Breast epithelium (tissue), 4 donors: ENCODE measurements around the gene FOXD2. TPM values are rescaled to one million over a fixed set of nuclear protein-coding genes. Genes with fewer than 3 reads are reported as not detected.

ENCODE experiments used
- DNase-seq, 2 donors: peaks; one replicate each; pipeline ENCODE4 v3.0.0-alpha.2; 2019; ENCODE audit warnings: low spot score in 2 of 2
- H3K27ac ChIP-seq, 2 donors: fragments of 200-600 bp; sonication (generic) in 1 of 2; one replicate each; pipeline ENCODE4 v1.5.1; 2016 to 2019; ENCODE audit warnings: mild to moderate bottlenecking in 1 of 2
- H3K27me3 ChIP-seq, 2 donors: fragments of 200-600 bp; sonication (generic) in 1 of 2; one replicate each; pipeline versions ENCODE4 v1.5.1 to v1.6.0; 2017 to 2019; ENCODE audit warnings: control low read depth in 1 of 2, mild to moderate bottlenecking in 1 of 2
- H3K36me3 ChIP-seq: fragments of 200-600 bp; one replicate; pipeline ENCODE4 v1.5.1; 2019
- H3K4me1 ChIP-seq, 2 donors: fragments of 200-600 bp; sonication (generic); one replicate each; pipeline ENCODE4 v1.5.1; 2016 to 2019; ENCODE audit warnings: control low read depth in 1 of 2
- H3K4me3 ChIP-seq, 3 donors: fragments of 200-600 bp; sonication (generic); 1 replicate in 2 of 3; 2 replicates in 1 of 3; pipeline ENCODE4 v1.5.1; 2016 to 2019; ENCODE audit warnings: mild to moderate bottlenecking in 3 of 3, moderate library complexity in 2 of 3
- H3K9me3 ChIP-seq, 2 donors: fragments of 200-600 bp; sonication (generic) in 1 of 2; one replicate each; pipeline ENCODE4 v1.5.1; 2016 to 2019; ENCODE audit warnings: control low read depth in 1 of 2
- CTCF ChIP-seq, 3 donors: fragments of 450-650 bp; IDR thresholded peaks; one replicate each; pipeline ENCODE4 v1.5.1; 2016 to 2017; ENCODE audit warnings: antibody characterized with exemption in 3 of 3, mild to moderate bottlenecking in 3 of 3, moderate library complexity in 3 of 3
- POLR2A ChIP-seq: fragments of 450-650 bp; IDR thresholded peaks from one replicate; pipeline ENCODE4 v1.6.1; 2016; ENCODE audit warnings: antibody characterized with exemption, mild to moderate bottlenecking, moderate library complexity
- POLR2AphosphoS5 ChIP-seq, 3 donors: sonication (generic); formaldehyde crosslinking; IDR thresholded peaks; one replicate each; pipeline ENCODE4 v1.6.1; 2017; ENCODE audit warnings: antibody characterized with exemption in 3 of 3
- intact Hi-C: fragments of 100-400 bp; cut with DNase I; formaldehyde crosslinking; loops from one replicate; pipeline ENCODE4 v1.15.1; 2023; ENCODE audit warnings: low total_unique reads
- total RNA-seq, 3 donors: library from RNA; depleted of rRNA; stranded (reverse); fragments of >200 nt; gene quantifications; one replicate each; pipeline ENCODE4 v1.1.0, GENCODE V29; 2016

Gene FOXD2
- total RNA-seq, 3 donors from 2014 or later, result 0.32 to 0.33 TPM; not detected in 1

DNA sequence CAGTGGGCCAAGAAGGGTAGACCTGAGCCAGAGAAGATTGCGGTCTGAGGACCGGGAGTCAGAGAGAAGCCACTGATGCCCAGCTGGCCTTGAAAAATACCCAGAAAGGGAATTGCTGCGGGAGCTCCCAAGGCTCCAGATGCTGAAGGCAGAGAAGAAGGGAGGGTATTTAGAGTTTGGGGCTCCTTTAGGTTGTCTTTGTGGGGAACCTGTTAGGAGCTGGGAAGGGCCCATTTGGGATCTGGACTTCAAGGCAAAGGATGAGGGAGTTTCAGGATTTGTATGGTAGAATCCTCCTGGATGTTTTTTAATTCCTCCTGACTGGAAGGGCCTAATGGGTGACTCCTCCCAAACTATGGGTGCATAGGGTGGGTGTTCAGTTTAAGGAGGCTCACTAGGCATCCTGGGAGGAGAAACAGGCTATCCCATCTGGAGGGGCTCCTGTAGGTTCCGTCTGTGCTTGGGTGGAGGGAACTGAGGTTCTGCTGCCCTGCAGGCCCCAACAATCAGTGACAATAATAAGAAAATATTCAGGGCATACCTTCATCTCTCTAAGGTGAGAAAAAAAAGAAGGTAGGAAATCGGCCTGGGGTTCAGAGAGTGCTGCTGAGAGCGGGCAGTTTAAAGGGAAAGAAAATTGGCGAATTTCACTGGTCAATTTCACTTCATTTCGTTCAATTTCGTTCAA is 5.1 kb downstream of the FOXD2 start:
- Histone ChIP-seq H3K36me3 (no peaks in the 10 kb centered on the region), H3K27me3 (peaks cover 6 to 72% of the 10 kb centered on the region in 2 donors), H3K4me3 (no peak overlapping the region), H3K27ac (no peak overlapping the region), H3K9me3 (no peaks in the 10 kb centered on the region), H3K4me1 (no peaks in the 10 kb centered on the region)
- TF ChIP-seq POLR2A (no peak), POLR2AphosphoS5 (IDR thresholded peaks at IDR 0.05) (no peak), CTCF (IDR thresholded peaks at IDR 0.05) (no peak)
- intact Hi-C loops, result no loop called here
- DNase-seq, result no peak

GRCh38 chr1:47443530-47444296 is 5.9 kb downstream of the FOXD2 start:
- DNase-seq, result no peak
- TF ChIP-seq POLR2AphosphoS5 (IDR thresholded peaks at IDR 0.05) (no peak), CTCF (IDR thresholded peaks at IDR 0.05) (no peak), POLR2A (no peak)
- no peaks in the 10 kb centered on the region for H3K36me3 ChIP-seq
- intact Hi-C loops, result no loop called here
- no peak overlapping the region for H3K4me3 ChIP-seq
- no peak overlapping the region for H3K27ac ChIP-seq
- H3K27me3 ChIP-seq, result peaks cover 6 to 75% of the 10 kb centered on the region in 2 donors
- H3K9me3 ChIP-seq, result no peaks in the 10 kb centered on the region
- H3K4me1 ChIP-seq, result no peaks in the 10 kb centered on the region

- H3K4me1 ChIP-seq, result no peaks in the 10 kb centered on the region
- peak overlapping the region in 1 of 3 donors; percentile 47 for H3K4me3 ChIP-seq
- no peak for DNase-seq
- no peaks in the 10 kb centered on the region for H3K36me3 ChIP-seq
- no peak for TF ChIP-seq POLR2AphosphoS5 (IDR thresholded peaks at IDR 0.05)
- no peak for TF ChIP-seq POLR2A
- no peak for TF ChIP-seq CTCF (IDR thresholded peaks at IDR 0.05)
- H3K9me3 ChIP-seq, result no peaks in the 10 kb centered on the region
- H3K27me3 ChIP-seq, result peaks cover 6 to 74% of the 10 kb centered on the region in 2 donors
- H3K27ac ChIP-seq, result no peak overlapping the region
- intact Hi-C loops, result no loop called here
These were observed 6.4 kb downstream of the FOXD2 start for GRCh38 chr1:47444297-47444561.

DNA sequence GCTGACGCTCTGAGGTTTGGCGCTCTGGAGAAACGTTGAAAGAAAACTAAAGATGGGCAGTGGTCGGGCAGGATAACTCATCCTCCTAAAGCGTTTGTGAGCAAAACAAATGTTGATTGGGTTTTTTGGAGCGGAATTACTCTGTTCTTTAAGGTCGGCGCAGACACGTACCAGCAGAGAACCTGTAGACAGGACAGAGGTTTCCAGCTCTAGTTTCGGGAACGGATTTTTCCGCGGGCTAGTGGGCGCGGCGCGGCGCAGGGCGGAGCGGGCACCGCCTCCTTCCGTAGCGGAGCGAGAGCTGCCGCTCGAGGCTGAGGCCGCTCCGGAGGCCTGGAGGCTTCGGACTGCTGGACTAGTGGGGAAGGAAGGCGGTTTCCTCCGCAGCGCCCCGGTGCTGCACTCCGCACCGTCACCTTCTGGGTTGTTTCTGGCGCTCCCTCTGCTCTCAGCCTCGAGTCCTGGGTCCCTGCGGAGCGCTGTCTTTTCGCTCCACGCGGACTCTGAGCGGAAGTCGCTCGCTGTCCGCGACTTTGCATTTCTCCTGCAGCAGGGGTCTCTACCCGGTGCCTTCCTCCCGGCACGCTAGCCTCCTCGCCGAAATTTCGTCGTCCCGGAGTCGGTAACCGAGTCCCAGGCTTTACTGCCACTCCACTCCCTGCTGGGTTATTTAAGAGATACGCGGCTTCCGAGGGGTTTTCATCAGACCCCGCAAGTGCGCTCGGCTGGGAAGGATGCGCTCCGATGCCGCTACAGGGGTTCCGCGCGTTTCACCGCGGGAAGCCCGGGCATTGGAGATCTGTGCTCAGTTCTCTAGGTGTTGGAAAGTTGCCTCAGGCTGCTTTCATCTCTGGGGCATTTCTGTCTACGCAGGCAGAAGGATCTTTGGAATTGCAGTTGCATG is 7.0 kb downstream of the FOXD2 start:
- Histone ChIP-seq H3K27ac (no peak overlapping the region), H3K36me3 (no peaks in the 10 kb centered on the region)

More for the DNA sequence above, 7.0 kb downstream of the FOXD2 start:
- TF ChIP-seq CTCF (IDR thresholded peaks at IDR 0.05) (no peak), POLR2A (no peak), POLR2AphosphoS5 (IDR thresholded peaks at IDR 0.05) (no peak)
- intact Hi-C loops, result no loop called here
- Histone ChIP-seq H3K4me1 (no peaks in the 10 kb centered on the region), H3K4me3 (peak overlapping the region in 2 of 3 donors; percentile 4 to 47), H3K9me3 (no peaks in the 10 kb centered on the region), H3K27me3 (peaks cover 6 to 75% of the 10 kb centered on the region in 2 donors)
- no peak for DNase-seq
